ENCODE data around the gene ARHGAP32.

- TF ChIP-seq POLR2A (IDR thresholded peaks at IDR 0.05) (no peak), POLR2AphosphoS5 (IDR thresholded peaks at IDR 0.05) (no peak), CTCF (IDR thresholded peaks at IDR 0.05) (no peak), EP300 (IDR thresholded peaks at IDR 0.05) (no peak)
These were observed 89.9 kb downstream of the ARHGAP32 start for GRCh38 chr11:129102225-129102624.
